SJCRH30 (cell line): Measurements from ENCODE around the gene CD83. TPM values are rescaled to one million over a fixed set of nuclear protein-coding genes. Genes with fewer than 3 reads are reported as not detected.

Experiments used
- DNase-seq, 2 experiments: peaks; one replicate each; pipeline ENCODE4 v3.0.0-alpha.2; 2015 to 2020
- H3K27ac ChIP-seq: fragments of 250-450 bp; sonication (Bioruptor Pico); 2 replicates; pipeline ENCODE4 v1.5.1; 2020; ENCODE audit warnings: mild to moderate bottlenecking, moderate library complexity
- H3K27me3 ChIP-seq: fragments of 250-450 bp; sonication (Bioruptor Pico); 2 replicates; pipeline ENCODE4 v1.5.1; 2020; ENCODE audit warnings: mild to moderate bottlenecking, moderate library complexity
- H3K36me3 ChIP-seq: fragments of 250-450 bp; sonication (Bioruptor Pico); 2 replicates; pipeline ENCODE4 v1.5.1; 2020; ENCODE audit warnings: mild to moderate bottlenecking, moderate library complexity
- H3K4me1 ChIP-seq: fragments of 250-450 bp; sonication (Bioruptor Pico); 2 replicates; pipeline ENCODE4 v1.5.1; 2020; ENCODE audit warnings: mild to moderate bottlenecking, moderate library complexity
- H3K4me3 ChIP-seq: fragments of 250-450 bp; sonication (Bioruptor Pico); 2 replicates; pipeline ENCODE4 v1.5.1; 2020; ENCODE audit warnings: mild to moderate bottlenecking, moderate library complexity
- H3K9me3 ChIP-seq: fragments of 250-450 bp; sonication (Bioruptor Pico); replicated peaks from 2 replicates; pipeline ENCODE4 v1.5.1; 2020; ENCODE audit warnings: mild to moderate bottlenecking, moderate library complexity
- total RNA-seq: library from RNA; depleted of rRNA; stranded (reverse); fragments of >200 nt; shearing (Covaris generic); gene quantifications from 2 replicates; pipeline ENCODE4 v1.2.3, GENCODE V29; 2014

Gene CD83
- total RNA-seq, 1 experiment from 2014 or later, result 15.0 TPM

DNA sequence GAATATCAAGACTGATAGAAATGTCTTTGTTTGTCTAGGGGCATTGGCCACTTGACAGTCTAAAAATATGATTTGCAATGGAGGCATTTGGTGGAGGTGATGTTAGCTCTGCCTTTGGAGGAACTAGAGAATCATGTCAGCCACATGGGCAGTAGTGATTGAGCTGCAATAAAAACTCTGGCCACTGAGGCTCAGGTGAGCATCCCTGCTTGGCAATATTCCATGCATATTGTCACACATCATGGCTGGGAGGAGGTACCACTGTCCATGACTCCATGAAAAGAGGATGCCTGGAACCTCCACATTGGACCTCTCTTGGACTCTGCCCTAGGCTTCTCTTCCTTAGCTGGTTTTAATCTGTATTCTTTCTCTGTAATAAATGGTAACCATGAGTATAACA, 10.6 kb upstream of the CD83 start:
- no peaks in the 10 kb centered on the region for H3K27me3 ChIP-seq
- H3K27ac ChIP-seq, result no peak overlapping the region
- no peak overlapping the region for H3K4me3 ChIP-seq
- no peak for DNase-seq
- H3K36me3 ChIP-seq, result no peaks in the 10 kb centered on the region
- no peaks in the 10 kb centered on the region for H3K9me3 ChIP-seq
- no peaks in the 10 kb centered on the region for H3K4me1 ChIP-seq

- Histone ChIP-seq H3K4me1 (no peaks in the 10 kb centered on the region), H3K4me3 (no peak overlapping the region), H3K36me3 (no peaks in the 10 kb centered on the region), H3K27me3 (no peaks in the 10 kb centered on the region), H3K9me3 (no peaks in the 10 kb centered on the region), H3K27ac (no peak overlapping the region)
- no peak for DNase-seq
Measured at GRCh38 chr6:14107711-14108494, 9.7 kb upstream of the CD83 start.

- Histone ChIP-seq H3K36me3 (no peaks in the 10 kb centered on the region), H3K27ac (no peak overlapping the region), H3K9me3 (no peaks in the 10 kb centered on the region), H3K4me1 (no peaks in the 10 kb centered on the region), H3K27me3 (no peaks in the 10 kb centered on the region), H3K4me3 (no peak overlapping the region)
- peak; percentile 20 to 47 for DNase-seq
Measured at GRCh38 chr6:14108571-14109410, 8.8 kb upstream of the CD83 start.

- no peaks in the 10 kb centered on the region for H3K9me3 ChIP-seq
- H3K27ac ChIP-seq, result no peak overlapping the region
- H3K36me3 ChIP-seq, result no peaks in the 10 kb centered on the region
- no peaks in the 10 kb centered on the region for H3K27me3 ChIP-seq
- H3K4me1 ChIP-seq, result no peaks in the 10 kb centered on the region
- DNase-seq, result no peak
- no peak overlapping the region for H3K4me3 ChIP-seq
Measured at GRCh38 chr6:14109411-14109826, 8.2 kb upstream of the CD83 start.

DNA sequence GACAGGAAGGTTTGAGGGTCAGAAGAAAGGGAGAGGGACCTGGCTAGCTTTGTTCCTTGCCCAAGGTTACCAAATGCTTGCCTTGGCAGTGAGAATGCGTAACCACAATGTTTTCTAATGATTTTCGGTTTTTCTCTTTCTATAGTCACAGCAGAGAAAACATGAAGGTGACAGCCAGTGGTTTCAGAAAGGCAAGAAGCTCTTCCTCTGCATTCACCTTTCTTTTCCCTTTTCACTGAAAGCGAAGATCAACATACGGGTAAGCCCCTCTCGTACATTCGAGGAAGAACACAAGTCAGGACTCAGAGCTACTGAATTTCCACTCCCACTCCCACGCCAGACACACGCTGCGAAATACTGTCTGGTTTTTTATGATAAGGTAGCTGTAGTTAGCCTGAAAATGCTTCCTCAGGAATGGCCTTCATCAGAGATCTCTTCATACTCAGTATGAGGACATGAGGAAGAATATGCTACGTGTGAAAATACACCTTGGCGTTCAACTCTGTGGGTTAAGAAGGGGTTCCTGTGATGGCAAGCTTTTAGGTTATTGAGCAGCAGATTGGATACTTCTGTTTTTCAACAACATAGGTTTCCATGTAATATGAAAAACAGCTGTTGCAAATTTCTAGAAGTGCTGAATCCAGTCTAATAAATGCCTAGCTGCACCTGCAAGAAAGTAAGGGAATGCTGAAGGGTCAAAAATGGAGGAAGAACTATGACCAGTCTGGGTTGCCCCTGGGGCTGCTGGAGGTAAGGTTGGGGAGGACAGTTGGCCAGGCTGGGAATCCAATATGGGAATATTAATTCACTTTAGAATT, 7.4 kb upstream of the CD83 start:
- Histone ChIP-seq H3K9me3 (no peaks in the 10 kb centered on the region), H3K36me3 (no peaks in the 10 kb centered on the region), H3K4me3 (no peak overlapping the region), H3K4me1 (no peaks in the 10 kb centered on the region), H3K27me3 (no peaks in the 10 kb centered on the region), H3K27ac (no peak overlapping the region)
- DNase-seq, result no peak

DNA sequence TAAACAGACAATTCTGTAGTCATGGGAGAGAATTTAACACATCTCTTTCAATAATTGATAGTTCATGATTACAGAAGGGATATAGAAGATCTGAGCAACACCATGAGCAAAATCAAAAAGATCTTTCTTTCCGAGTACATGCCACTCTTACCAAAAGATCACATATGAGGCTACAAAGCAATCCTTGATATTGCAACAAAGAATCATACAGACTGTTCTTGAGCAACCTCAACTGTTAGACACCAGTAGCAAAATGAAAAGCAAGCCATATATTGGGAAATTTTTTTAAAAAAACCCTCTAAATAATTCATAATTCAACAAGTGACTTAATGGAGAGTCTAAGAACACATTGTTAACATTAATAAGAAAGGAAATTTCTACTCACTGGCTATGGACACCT, 3.6 kb upstream of the CD83 start:
- Histone ChIP-seq H3K4me1 (no peaks in the 10 kb centered on the region), H3K36me3 (no peaks in the 10 kb centered on the region), H3K4me3 (no peak overlapping the region), H3K27ac (no peak overlapping the region), H3K9me3 (no peaks in the 10 kb centered on the region), H3K27me3 (no peaks in the 10 kb centered on the region)
- DNase-seq, result no peak

DNA sequence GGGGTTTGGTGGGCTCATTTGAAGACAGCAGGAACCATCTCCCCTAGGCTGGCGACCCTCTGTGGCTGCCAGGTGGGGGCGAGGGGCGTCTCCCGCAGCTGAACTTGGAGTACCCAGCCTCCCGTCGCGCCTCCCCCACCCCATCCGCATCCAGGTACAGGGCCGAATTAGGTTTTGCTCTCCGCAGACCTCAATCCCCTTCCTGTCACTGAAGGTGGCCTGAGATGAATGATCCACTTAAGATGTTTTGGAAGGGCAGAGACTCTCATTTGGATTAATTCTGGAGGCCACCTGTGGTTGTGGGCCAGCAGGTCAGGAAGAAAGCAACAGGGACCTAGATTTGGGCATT, 493 bp downstream of the CD83 start:
- Histone ChIP-seq H3K27ac (no peak overlapping the region), H3K27me3 (no peaks in the 10 kb centered on the region), H3K9me3 (no peaks in the 10 kb centered on the region), H3K4me1 (no peaks in the 10 kb centered on the region), H3K36me3 (no peaks in the 10 kb centered on the region), H3K4me3 (peak overlapping the region; percentile 69)
- no peak for DNase-seq

GRCh38 chr6:14118446-14118845, 874 bp downstream of the CD83 start:
- peak overlapping the region; percentile 69 for H3K4me3 ChIP-seq
- H3K27me3 ChIP-seq, result no peaks in the 10 kb centered on the region
- no peaks in the 10 kb centered on the region for H3K4me1 ChIP-seq
- no peaks in the 10 kb centered on the region for H3K9me3 ChIP-seq
- no peak overlapping the region for H3K27ac ChIP-seq
- no peak for DNase-seq
- H3K36me3 ChIP-seq, result no peaks in the 10 kb centered on the region

DNA sequence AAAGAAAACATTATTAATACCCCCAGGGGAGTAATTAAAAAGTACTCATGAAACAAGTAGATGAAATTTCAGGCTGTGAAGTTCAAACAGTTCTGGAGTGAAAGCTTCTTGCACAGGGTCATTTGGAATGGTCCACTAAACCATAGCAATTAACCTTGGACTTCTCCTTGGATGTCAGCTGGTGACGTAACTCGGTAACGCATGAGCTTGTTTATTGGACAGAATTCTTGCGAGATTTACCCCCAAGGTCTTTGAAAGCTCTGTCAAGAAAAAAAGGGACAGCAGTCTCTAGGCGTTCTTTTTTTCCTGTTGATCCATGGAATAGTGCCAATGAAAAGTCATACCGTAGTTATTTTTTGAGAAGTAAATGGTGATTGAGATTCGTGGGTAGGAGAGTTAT, 2.2 kb downstream of the CD83 start:
- no peaks in the 10 kb centered on the region for H3K9me3 ChIP-seq
- no peaks in the 10 kb centered on the region for H3K4me1 ChIP-seq
- H3K36me3 ChIP-seq, result no peaks in the 10 kb centered on the region
- H3K27ac ChIP-seq, result no peak overlapping the region
- no peak overlapping the region for H3K4me3 ChIP-seq
- DNase-seq, result no peak
- H3K27me3 ChIP-seq, result no peaks in the 10 kb centered on the region

GRCh38 chr6:14120546-14120945, 3.0 kb downstream of the CD83 start:
- no peaks in the 10 kb centered on the region for H3K4me1 ChIP-seq

DNA sequence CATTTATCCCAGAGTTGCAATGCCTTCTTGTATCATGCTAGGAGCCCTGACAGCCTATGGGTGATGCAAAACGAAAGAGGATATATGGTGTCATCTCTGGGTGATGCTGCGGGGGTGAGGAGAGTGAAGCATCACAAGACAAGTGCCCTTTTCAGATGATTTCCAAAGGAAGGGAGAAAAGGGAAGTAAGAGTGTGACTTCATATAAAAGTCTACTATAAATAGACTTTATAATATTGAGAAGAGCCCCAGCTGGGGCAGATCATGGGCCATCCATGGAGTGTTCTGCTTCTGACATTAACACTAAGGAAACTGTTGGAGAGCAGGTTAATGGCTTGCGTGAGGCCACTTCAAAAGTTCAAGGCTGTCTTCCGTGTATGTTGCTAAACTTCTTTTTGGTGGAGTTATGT, 4.4 kb downstream of the CD83 start:
- Histone ChIP-seq H3K36me3 (no peaks in the 10 kb centered on the region), H3K4me1 (no peaks in the 10 kb centered on the region), H3K27me3 (no peaks in the 10 kb centered on the region), H3K27ac (no peak overlapping the region), H3K4me3 (no peak overlapping the region), H3K9me3 (no peaks in the 10 kb centered on the region)
- DNase-seq, result no peak

More at GRCh38 chr6:14120546-14120945, 3.0 kb downstream of the CD83 start:
- no peaks in the 10 kb centered on the region for H3K36me3 ChIP-seq
- H3K9me3 ChIP-seq, result no peaks in the 10 kb centered on the region
- no peak for DNase-seq
- H3K27ac ChIP-seq, result no peak overlapping the region
- no peaks in the 10 kb centered on the region for H3K27me3 ChIP-seq
- no peak overlapping the region for H3K4me3 ChIP-seq

DNA sequence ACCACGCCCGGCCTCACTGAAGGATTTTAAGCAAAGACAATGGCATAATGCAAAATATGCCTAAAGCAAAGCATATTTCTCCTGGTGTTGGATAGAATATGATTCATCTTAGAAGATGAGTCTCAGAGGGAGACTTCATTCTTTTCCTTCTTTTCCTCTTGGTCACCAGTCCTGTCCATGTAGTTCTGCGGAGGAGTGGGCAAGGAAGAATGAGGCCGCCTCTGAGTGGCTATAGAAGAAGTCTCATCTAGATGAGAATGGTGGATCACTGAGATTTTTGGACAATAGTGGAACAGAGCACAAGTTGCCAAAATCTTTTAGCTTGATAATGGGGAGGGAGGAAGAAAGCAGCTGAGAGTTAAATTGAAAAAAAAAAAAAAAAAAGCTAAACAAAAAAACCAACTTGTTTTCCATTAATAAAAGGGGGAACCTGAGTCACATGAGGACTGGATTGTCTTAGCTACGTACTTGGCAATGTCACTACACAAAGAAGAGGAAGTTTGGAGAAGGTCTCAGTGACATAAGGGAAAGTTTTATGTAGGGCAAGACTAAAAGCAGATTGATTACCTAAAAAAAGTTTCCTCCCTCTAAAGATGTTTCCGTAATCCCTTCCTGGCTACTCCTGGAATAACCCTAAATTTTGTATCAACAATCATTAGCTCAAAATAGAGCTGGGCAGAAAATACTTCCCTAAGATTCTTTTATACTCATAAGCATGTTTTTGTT, 6.0 kb downstream of the CD83 start:
- Histone ChIP-seq H3K4me3 (no peak overlapping the region), H3K27me3 (no peaks in the 10 kb centered on the region), H3K27ac (no peak overlapping the region), H3K9me3 (no peaks in the 10 kb centered on the region), H3K36me3 (no peaks in the 10 kb centered on the region), H3K4me1 (no peaks in the 10 kb centered on the region)
- DNase-seq, result no peak

- Histone ChIP-seq H3K27me3 (no peaks in the 10 kb centered on the region), H3K27ac (no peak overlapping the region), H3K4me1 (no peaks in the 10 kb centered on the region), H3K4me3 (no peak overlapping the region), H3K36me3 (no peaks in the 10 kb centered on the region), H3K9me3 (no peaks in the 10 kb centered on the region)
- no peak for DNase-seq
Measured at GRCh38 chr6:14125346-14125745, 7.8 kb downstream of the CD83 start.

DNA sequence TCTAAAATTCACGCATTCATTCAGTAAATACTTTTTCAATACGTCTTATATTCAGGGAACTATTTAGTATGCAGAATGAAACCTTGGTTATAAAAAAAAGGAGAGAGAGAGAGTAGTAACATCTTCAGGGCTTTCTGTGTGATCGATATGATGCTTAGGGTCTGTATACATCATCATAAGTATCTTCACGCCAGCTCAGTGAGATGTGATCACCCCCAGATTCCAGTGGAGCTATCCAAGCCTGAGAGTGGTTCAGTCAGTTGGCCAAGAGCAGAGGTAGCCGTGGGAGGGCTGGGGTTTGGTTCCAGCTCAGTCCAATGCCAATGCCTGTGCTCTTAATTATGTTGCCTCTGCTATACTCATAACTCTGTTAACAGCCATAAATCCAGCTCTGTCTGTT, 8.6 kb downstream of the CD83 start:
- Histone ChIP-seq H3K9me3 (no peaks in the 10 kb centered on the region), H3K27me3 (no peaks in the 10 kb centered on the region), H3K4me1 (no peaks in the 10 kb centered on the region), H3K36me3 (no peaks in the 10 kb centered on the region), H3K27ac (no peak overlapping the region), H3K4me3 (no peak overlapping the region)
- no peak for DNase-seq
